GM12878 (cell line): ENCODE data around the gene MUSTN1. TPM values are rescaled to one million over a fixed set of nuclear protein-coding genes. Genes with fewer than 3 reads are reported as not detected.

Source experiments
- ATAC-seq: fragments of 200-7000 bp; cut with Tn5 transposase; 3 replicates; pipeline ENCODE4 v1.9.1; 2020; ENCODE audit warnings: mild to moderate bottlenecking, moderate library complexity
- BruUV-seq: library from RNA; stranded (reverse); fragments of 400-500 nt; replicated peaks from 2 replicates; lab custom pipeline; 2021; lab: Mats Ljungman, UMichigan
- CTCF ChIA-PET: fragments of 300-600 bp; sonication (Branson Sonifier 250); formaldehyde crosslinking; extraction: SDS; loops from one replicate; lab custom pipeline; 2021; ENCODE audit warnings: inconsistent platforms; lab: Yijun Ruan, JAX
- POLR2A ChIA-PET: fragments of 350-600 bp; formaldehyde crosslinking; extraction: SDS; loops from one replicate; lab custom pipeline; 2021; ENCODE audit warnings: inconsistent platforms; lab: Charles Lee
- RAD21 ChIA-PET: fragments of 300-600 bp; sonication (Branson Sonifier 250); formaldehyde crosslinking; loops from one replicate; lab custom pipeline; 2023; ENCODE audit warnings: antibody characterized with exemption; ENCODE audit not compliant: unreplicated experiment; lab: Charles Lee
- SMC1A ChIA-PET: fragments of 300-600 bp; sonication (Branson Sonifier 250); formaldehyde crosslinking; loops from one replicate; lab custom pipeline; 2023; ENCODE audit not compliant: unreplicated experiment, uncharacterized antibody; lab: Charles Lee
- DNase-seq: peaks from one replicate; pipeline ENCODE4 v3.0.0-alpha.2; 2011; ENCODE audit warnings: low read depth, low spot score
- FAIRE-seq: peaks from 3 replicates; lab custom pipeline; 2011; peaks lifted over from hg19 to GRCh38; lab: Jason Lieb, UNC
- H2AFZ ChIP-seq: 2 replicates; pipeline ENCODE4 v1.6.0; 2011; ENCODE audit warnings: low read depth, low read length, control low read depth; ENCODE audit not compliant: control insufficient read depth
- H3K27ac ChIP-seq: 2 replicates; pipeline ENCODE4 v1.5.1; 2011; ENCODE audit warnings: control low read depth; ENCODE audit not compliant: control insufficient read depth, insufficient read depth
- H3K27me3 ChIP-seq, 2 experiments: replicated peaks in 1 of 2; 2 replicates each; pipeline versions ENCODE4 v1.6.0 to v1.6.1; 2011; ENCODE audit warnings: low read length in 1 of 2; ENCODE audit not compliant: control insufficient read depth in 2 of 2, insufficient read depth in 2 of 2
- H3K36me3 ChIP-seq, 2 experiments: 2 replicates each; pipeline ENCODE4 v1.5.1; 2011; ENCODE audit warnings: low read length in 1 of 2; ENCODE audit not compliant: control insufficient read depth in 2 of 2, insufficient read depth in 2 of 2
- H3K4me1 ChIP-seq: 2 replicates; pipeline ENCODE4 v1.6.1; 2011; ENCODE audit warnings: mild to moderate bottlenecking, low read length, moderate library complexity, mixed read lengths; ENCODE audit not compliant: control insufficient read depth, insufficient read depth
- H3K4me2 ChIP-seq: 2 replicates; pipeline ENCODE4 v1.6.0; 2011; ENCODE audit warnings: control low read depth; ENCODE audit not compliant: control insufficient read depth, insufficient read depth
- H3K4me3 ChIP-seq: fragments of 200-600 bp; sonication (generic); 2 replicates; pipeline ENCODE4 v1.5.1; 2016
- H3K79me2 ChIP-seq: 2 replicates; pipeline ENCODE4 v1.6.0; 2011; ENCODE audit warnings: low read length; ENCODE audit not compliant: control insufficient read depth, insufficient read depth
- H3K9ac ChIP-seq: 2 replicates; pipeline ENCODE4 v1.8.0; 2011; ENCODE audit warnings: low read length, control low read depth, mixed read lengths; ENCODE audit not compliant: control insufficient read depth, insufficient read depth
- H3K9me3 ChIP-seq: replicated peaks from 3 replicates; pipeline ENCODE4 v1.5.1; 2011; ENCODE audit warnings: mild to moderate bottlenecking, low read length; ENCODE audit not compliant: control insufficient read depth, insufficient read depth
- H4K20me1 ChIP-seq: 2 replicates; pipeline ENCODE4 v1.6.0; 2011; ENCODE audit not compliant: control insufficient read depth, insufficient read depth
- E4F1 ChIP-seq: fragments of 450-650 bp; IDR thresholded peaks from 2 replicates; pipeline ENCODE4 v1.6.1; 2018; ENCODE audit warnings: borderline replicate concordance, mild to moderate bottlenecking; ENCODE audit not compliant: partially characterized antibody
- SMC3 ChIP-seq: IDR thresholded peaks from 2 replicates; pipeline ENCODE4 v1.6.1; 2011; ENCODE audit warnings: low read length, improper control_type of control experiment, borderline replicate concordance
- WGBS: methylation state at CpG from one replicate; pipeline ENCODE4 v1.1.6; 2016; ENCODE audit warnings: low lambda C conversion rate; ENCODE audit not compliant: insufficient replicate concordance, insufficient coverage; ENCODE audit errors: missing lambda C conversion rate; 5-methylcytosine and 5-hydroxymethylcytosine counted together
- in situ Hi-C: fragments of 300-500 bp; cut with MboI; formaldehyde crosslinking; loops from 9 replicates; pipeline ENCODE4 v1.14.3; 2018; ENCODE audit warnings: mixed read lengths
- intact Hi-C: fragments of 100-400 bp; cut with micrococcal nuclease; formaldehyde crosslinking; loops from one replicate; pipeline ENCODE4 v1.14.2; 2022; ENCODE audit not compliant: unreplicated experiment
- polyA plus RNA-seq, 11 experiments: library from polyadenylated mRNA; depleted of rRNA in 4 of 11; unstranded in 6 of 11; stranded (reverse) in 5 of 11; fragments of >200 nt; fragmentation: Nextera tagmentation in 4 of 11; fragmentation: Illumina TruSeq in 1 of 11; extraction: Ambion mirVana in 4 of 11; extraction: Trizol in 1 of 11; gene quantifications; 1 replicate in 1 of 11; 2 replicates in 10 of 11; pipeline versions ENCODE4 v1.2.1 to v1.2.3, GENCODE V29; 2011 to 2016; ENCODE audit warnings: inconsistent platforms in 2 of 11, missing spikeins in 2 of 11, low read depth in 1 of 11
- total RNA-seq, 4 experiments: library from RNA; depleted of rRNA in 3 of 4; stranded (reverse); fragments of >200 nt in 3 of 4; fragmentation: Illumina TruSeq in 1 of 4; extraction: Trizol in 1 of 4; gene quantifications; 2 replicates each; pipeline versions ENCODE4 v1.2.1 to v1.2.3, GENCODE V29; 2013 to 2021

The MUSTN1 gene
- total and polyA plus RNA-seq, 10 of the 15 experiments (the other 5 are each of a cell fraction or from before 2014, with no cell fraction given) = 0.35 to 4.5 (median 1.2) TPM; not detected in 2

GRCh38 chr3:52839892-52840545 is 5.2 kb upstream of the MUSTN1 start (continued):
- TF ChIP-seq E4F1 = no peak
- TF ChIP-seq, all 136 proteins: peak for 0

GRCh38 chr3:52839268-52839575 is 4.4 kb upstream of the MUSTN1 start:
- no peaks in the 10 kb centered on the region; the same call in 1 of the 2 replicates for H3K4me1 ChIP-seq
- 100% methylated on average over 2 of the region's 2 CpGs for WGBS
- no peak for TF ChIP-seq SMC3
- TF ChIP-seq, all 136 proteins: peak for 0
- H2AFZ ChIP-seq = no peak overlapping the region
- no peaks in the 10 kb centered on the region for H3K79me2 ChIP-seq
- H3K4me2 ChIP-seq = no peak overlapping the region
- H3K9ac ChIP-seq = no peak overlapping the region
- in situ Hi-C loops (no loop called here), intact Hi-C loops (no loop called here)
- ChIA-PET CTCF (interaction anchor here (0.6 to 2.4 kb wide), 6 partner anchors 10 to 96 kb away, joined by 3 to 11 read pairs (median 3); no protein-coding TSS in a partner anchor), SMC1A (interaction anchor here (1.0 kb wide), 2 partner anchors 59 to 70 kb away, joined by 3 to 5 read pairs; no protein-coding TSS in a partner anchor), RAD21 (no interaction called here), POLR2A (interaction anchor here (0.6 kb wide), 1 partner anchor 305 kb away, joined by 3 read pairs; no protein-coding TSS in a partner anchor)
- FAIRE-seq = no peak
- H3K9me3 ChIP-seq = no peaks in the 10 kb centered on the region
- no peak overlapping the region for H3K4me3 ChIP-seq
- ATAC-seq = no peak
- BruUV-seq = no TSS peak
- H3K36me3 ChIP-seq = peaks cover 6 to 9% of the 10 kb centered on the region in 2 experiments; a peak in 3 of 4 replicates
- no peak overlapping the region for H3K27ac ChIP-seq
- no peaks in the 10 kb centered on the region for H3K27me3 ChIP-seq
- DNase-seq = no peak
- H4K20me1 ChIP-seq = no peaks in the 10 kb centered on the region
